PC-3 (cell line): Measurements from ENCODE around the gene GIGYF1.

Experiments used
- CTCF ChIP-seq: fragments of 300-600 bp; sonication (generic); conservative IDR thresholded peaks from 2 replicates; pipeline ENCODE4 v1.5.1; 2017; ENCODE audit warnings: antibody characterized with exemption, low read depth, mild to moderate bottlenecking, low read length
- EZH2 ChIP-seq: fragments of 300-600 bp; sonication (generic); IDR thresholded peaks from one replicate; pipeline ENCODE4 v1.6.1; 2017; ENCODE audit warnings: antibody characterized with exemption, mild to moderate bottlenecking, low read length; ENCODE audit not compliant: unreplicated experiment
- EZH2phosphoT487 ChIP-seq: fragments of 300-600 bp; sonication (generic); IDR thresholded peaks from 2 replicates; pipeline ENCODE4 v1.6.1; 2018; ENCODE audit warnings: mild to moderate bottlenecking, antibody characterized with exemption, low read length, borderline replicate concordance

GRCh38 chr7:100681491-100682227 is 12.4 kb downstream of the GIGYF1 start:
- TF ChIP-seq EZH2phosphoT487 (no peak), CTCF (no peak), EZH2 (no peak)
